GM20000 (cell line): ENCODE data around the gene ANK2.

Source experiments
- DNase-seq: peaks from one replicate; pipeline ENCODE4 v3.0.0; 2012; ENCODE audit warnings: low spot score
- TF ChIP-seq, protein P1 (sequence below): IDR thresholded peaks from 2 replicates; pipeline ENCODE4 v1.5.1; 2012; ENCODE audit warnings: mild to moderate bottlenecking, control low read depth; ENCODE audit errors: extremely low read depth, missing control alignments

ANK2 gene

DNA sequence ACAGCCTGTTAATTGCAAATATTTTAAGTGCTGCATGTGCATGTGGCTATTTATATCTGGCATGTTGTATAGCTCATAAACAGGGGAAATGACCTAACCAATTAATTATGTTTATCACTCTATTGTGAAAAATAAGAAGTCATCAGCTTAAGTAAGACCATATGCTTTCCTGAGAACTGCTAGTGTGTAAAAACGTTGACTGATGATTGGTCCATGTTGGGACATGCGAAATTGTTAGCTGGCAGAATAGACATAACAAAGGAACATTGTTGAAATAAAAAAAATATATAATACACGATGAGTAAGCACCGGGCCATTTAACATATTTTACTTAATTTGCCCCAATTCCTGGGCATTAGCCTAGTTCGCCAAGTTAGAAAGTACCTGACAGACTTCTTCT lies 207.5 kb downstream of the ANK2 start:
- no peak for DNase-seq
- TF ChIP-seq, protein P1, sequence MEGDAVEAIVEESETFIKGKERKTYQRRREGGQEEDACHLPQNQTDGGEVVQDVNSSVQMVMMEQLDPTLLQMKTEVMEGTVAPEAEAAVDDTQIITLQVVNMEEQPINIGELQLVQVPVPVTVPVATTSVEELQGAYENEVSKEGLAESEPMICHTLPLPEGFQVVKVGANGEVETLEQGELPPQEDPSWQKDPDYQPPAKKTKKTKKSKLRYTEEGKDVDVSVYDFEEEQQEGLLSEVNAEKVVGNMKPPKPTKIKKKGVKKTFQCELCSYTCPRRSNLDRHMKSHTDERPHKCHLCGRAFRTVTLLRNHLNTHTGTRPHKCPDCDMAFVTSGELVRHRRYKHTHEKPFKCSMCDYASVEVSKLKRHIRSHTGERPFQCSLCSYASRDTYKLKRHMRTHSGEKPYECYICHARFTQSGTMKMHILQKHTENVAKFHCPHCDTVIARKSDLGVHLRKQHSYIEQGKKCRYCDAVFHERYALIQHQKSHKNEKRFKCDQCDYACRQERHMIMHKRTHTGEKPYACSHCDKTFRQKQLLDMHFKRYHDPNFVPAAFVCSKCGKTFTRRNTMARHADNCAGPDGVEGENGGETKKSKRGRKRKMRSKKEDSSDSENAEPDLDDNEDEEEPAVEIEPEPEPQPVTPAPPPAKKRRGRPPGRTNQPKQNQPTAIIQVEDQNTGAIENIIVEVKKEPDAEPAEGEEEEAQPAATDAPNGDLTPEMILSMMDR: no peak

DNA sequence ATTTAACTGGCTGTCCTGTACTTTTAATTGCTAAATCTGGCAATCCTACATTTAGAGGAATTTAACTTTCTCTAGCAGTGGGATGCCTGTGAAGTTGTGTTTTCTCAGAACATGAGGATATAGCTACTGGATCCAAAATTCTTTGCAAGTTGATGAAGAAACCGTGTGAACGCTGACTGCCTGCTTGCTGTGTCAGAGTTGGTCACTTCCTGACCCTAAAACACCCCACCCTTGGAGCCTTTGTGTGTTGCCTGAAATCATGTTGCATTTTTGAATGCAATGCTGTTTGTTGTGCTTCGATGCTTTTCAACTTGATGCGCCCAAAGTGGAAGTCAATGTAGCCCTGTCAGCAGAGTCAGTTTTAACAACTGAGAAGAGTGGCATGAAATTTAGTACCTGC lies 211.2 kb downstream of the ANK2 start:
- DNase-seq: no peak
- TF ChIP-seq, protein P1: no peak

DNA sequence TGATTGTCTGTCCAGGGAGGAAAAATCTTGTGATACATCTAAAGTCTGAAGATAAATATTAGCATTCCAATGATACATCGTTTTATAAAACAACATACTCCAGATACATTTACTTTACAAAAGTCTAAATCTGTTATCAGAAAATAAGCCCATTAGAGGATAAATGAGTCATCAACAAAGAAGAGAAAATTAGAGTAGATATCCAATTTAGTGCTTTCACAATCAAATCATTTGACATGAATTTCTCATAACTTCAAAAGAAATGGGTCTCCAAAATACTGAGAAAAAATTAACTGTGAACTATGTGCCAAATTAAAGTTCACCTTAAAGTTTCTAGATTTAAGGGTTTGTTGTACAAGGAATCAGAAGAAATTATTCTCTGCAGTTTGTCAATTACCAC lies 213.8 kb downstream of the ANK2 start:
- TF ChIP-seq, protein P1: no peak
- DNase-seq: no peak

DNA sequence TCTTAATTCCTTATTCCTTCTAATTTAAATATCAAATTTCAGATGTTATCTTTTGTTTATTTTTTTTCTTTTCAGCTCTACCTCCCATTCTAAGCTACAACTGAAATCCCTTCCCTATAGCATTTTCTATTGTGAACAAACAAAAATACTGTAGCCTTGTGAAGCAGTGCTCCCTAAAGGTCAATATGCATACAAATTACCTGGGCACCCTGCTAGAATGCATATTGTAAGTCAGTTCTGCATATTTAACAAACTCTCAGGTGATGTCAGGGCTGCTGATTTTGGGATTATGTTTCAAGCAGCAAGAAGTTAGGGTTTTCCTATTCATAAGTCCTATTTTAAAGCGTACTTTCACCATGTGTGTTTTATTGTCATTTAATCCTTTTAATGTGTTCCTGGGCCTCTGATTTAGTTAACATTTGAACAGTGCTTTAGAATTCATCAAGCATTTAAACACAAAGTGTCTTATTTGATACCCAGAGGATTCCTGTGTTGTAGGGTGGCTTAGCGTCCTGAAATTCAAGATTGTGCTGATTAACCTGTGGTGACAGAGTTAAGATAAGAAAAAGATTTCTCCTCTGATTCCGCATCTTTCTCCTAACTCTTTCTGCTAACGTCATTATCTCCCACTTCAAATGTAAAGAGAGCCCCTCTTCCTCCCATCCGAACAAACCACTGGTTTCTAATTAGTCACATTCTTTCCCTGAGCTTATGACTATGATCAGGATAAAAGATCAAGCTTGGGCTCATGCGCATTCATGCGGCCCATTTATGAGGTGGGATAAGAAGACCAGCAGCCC lies 221.3 kb downstream of the ANK2 start:
- TF ChIP-seq, protein P1: no peak
- no peak for DNase-seq

DNA sequence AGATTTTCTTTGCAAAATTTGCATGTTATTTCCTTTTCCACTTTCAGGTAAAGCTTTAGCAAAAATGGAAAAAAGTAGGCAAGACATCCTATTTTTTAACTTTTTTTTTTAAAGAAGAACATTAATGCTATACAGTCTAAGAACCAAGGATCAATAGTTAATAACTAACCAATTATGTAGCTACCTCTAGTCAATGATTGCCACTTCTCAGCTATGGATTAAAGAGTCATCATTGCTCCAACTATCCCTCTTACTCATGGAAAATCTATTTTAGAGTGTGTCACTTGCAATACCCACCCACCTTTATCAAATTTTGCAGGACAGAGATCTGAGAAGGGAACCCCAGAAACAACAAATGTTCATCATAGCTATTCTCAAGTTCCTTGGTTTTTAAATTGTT lies 223.1 kb downstream of the ANK2 start:
- no peak for DNase-seq
- TF ChIP-seq, protein P1: no peak

DNA sequence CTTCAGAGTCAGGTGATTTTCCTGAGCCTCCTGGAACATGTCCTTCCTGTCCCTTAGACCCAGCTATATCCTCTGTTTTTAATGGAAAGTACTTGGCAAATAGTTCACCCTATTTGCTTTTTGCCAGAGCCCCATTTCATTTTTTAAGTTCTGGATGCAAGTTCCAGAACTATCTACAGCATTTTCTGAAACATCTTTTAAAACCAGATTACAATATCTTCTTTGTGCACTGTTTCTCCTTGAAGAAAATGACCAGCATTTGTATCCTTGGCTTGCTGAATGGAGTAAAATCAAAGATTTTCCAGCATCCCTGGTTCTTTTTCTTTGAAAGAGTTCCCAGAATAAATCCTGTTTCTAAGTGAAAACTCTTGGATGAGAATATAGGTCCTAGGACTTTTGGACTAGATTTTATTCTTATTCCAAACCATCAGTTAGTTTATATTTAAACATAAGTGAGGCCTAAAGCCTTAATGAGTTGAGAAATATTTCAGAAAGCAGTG lies 224.3 kb downstream of the ANK2 start:
- no peak for DNase-seq
- TF ChIP-seq, protein P1: no peak

DNA sequence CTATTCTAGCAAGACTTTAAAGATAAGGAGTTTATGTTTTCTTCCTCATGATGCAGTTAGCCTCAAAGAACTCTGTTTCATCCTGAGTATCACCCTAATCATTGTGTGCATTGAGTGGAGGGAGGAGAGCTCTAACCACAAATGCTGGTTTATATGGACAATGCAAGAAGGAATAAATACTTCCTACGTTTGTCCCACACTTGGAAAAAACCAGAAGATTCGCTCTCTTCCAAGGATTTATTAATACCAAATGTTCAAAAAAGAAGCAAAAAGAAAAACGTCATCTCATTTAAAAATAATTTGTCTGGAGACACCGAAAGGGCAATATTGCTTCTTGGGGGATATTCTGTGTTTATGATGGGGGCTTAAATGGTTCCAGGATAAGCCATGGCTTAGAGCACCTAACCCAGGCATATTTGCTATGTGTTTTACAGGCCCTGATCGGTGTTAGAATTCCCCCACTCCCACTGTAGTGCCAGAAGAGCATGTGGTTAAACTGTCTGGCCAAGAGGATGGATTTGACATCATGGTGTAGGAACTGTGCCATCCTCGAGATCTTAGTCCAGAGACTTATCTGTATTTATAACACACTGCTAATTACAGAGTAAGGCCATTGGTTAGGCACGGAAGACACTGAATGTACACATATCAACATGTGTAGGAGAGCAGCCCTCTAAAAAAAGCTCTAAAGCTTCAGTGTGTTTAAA lies 227.2 kb downstream of the ANK2 start:
- TF ChIP-seq, protein P1: no peak
- DNase-seq: no peak
